Liver (tissue), 9 donors: ENCODE results near the gene GAS7. TPM values are rescaled to one million over a fixed set of nuclear protein-coding genes. Genes with fewer than 3 reads are reported as not detected.

Source experiments
- DNase-seq: peaks from one replicate; pipeline ENCODE4 v3.0.0-alpha.2; 2017; ENCODE audit warnings: low spot score
- H3K27ac ChIP-seq, 2 donors: one replicate each; pipeline ENCODE4 v1.7.0; 2013; ENCODE audit warnings: inconsistent platforms in 2 of 2, low read length in 2 of 2, control low read depth in 1 of 2, low read depth in 1 of 2, mild to moderate bottlenecking in 1 of 2
- H3K27me3 ChIP-seq, 4 donors: one replicate each; pipeline versions ENCODE4 v1.6.1 to v1.7.0; 2013; ENCODE audit warnings: low read length in 3 of 4, inconsistent platforms in 1 of 4, mild to moderate bottlenecking in 1 of 4, moderate library complexity in 1 of 4; ENCODE audit not compliant: control insufficient read depth in 4 of 4, insufficient read depth in 4 of 4
- H3K36me3 ChIP-seq, 4 donors: one replicate each; pipeline versions ENCODE4 v1.6.1 to v1.7.0; 2013; ENCODE audit warnings: low read length in 3 of 4, mild to moderate bottlenecking in 3 of 4, low read depth in 1 of 4, moderate library complexity in 1 of 4; ENCODE audit not compliant: control insufficient read depth in 4 of 4, insufficient read depth in 3 of 4
- H3K4me1 ChIP-seq, 4 donors: one replicate each; pipeline versions ENCODE4 v1.6.1 to v1.7.0; 2013; ENCODE audit warnings: low read length in 3 of 4, mild to moderate bottlenecking in 3 of 4, moderate library complexity in 1 of 4; ENCODE audit not compliant: control insufficient read depth in 4 of 4, insufficient read depth in 4 of 4
- H3K4me3 ChIP-seq, 3 donors: one replicate each; pipeline versions ENCODE4 v1.6.1 to v1.7.0; 2013; ENCODE audit warnings: low read length in 3 of 3, control low read depth in 1 of 3, low read depth in 1 of 3, mild to moderate bottlenecking in 1 of 3
- H3K9ac ChIP-seq, 2 donors: one replicate each; pipeline ENCODE4 v1.7.0; 2013; ENCODE audit warnings: low read length in 2 of 2, mild to moderate bottlenecking in 2 of 2, moderate library complexity in 2 of 2, control low read depth in 1 of 2, low read depth in 1 of 2
- H3K9me3 ChIP-seq, 4 donors: one replicate each; pipeline versions ENCODE4 v1.6.1 to v1.7.0; 2013; ENCODE audit warnings: low read length in 3 of 4; ENCODE audit not compliant: control insufficient read depth in 4 of 4
- EGR1 ChIP-seq, 2 donors: IDR thresholded peaks; 2 replicates each; pipeline ENCODE4 v1.6.1; 2016 to 2018; ENCODE audit warnings: antibody characterized with exemption in 2 of 2, low read depth in 2 of 2
- FOXA1 ChIP-seq: IDR thresholded peaks from 2 replicates; pipeline ENCODE4 v1.6.1; 2016; ENCODE audit warnings: antibody characterized with exemption
- FOXA2 ChIP-seq: IDR thresholded peaks from 2 replicates; pipeline ENCODE4 v1.6.1; 2016; ENCODE audit warnings: antibody characterized with exemption
- GABPA ChIP-seq, 2 donors: IDR thresholded peaks in 1 of 2; conservative IDR thresholded peaks in 1 of 2; 2 replicates each; pipeline ENCODE4 v1.6.1; 2016; ENCODE audit warnings: antibody characterized with exemption in 2 of 2, mild to moderate bottlenecking in 1 of 2, moderate library complexity in 1 of 2
- HNF4A ChIP-seq, 2 donors: conservative IDR thresholded peaks; 2 replicates each; pipeline ENCODE4 v1.6.1; 2016; ENCODE audit warnings: antibody characterized with exemption in 2 of 2, mild to moderate bottlenecking in 2 of 2
- HNF4G ChIP-seq: IDR thresholded peaks from 2 replicates; pipeline ENCODE4 v1.6.1; 2016; ENCODE audit warnings: antibody characterized with exemption
- JUND ChIP-seq, 2 donors: IDR thresholded peaks; 2 replicates each; pipeline ENCODE4 v1.6.1; 2016; ENCODE audit warnings: antibody characterized with exemption in 2 of 2
- NR2F2 ChIP-seq: IDR thresholded peaks from 2 replicates; pipeline ENCODE4 v1.6.1; 2016; ENCODE audit warnings: antibody characterized with exemption
- RAD21 ChIP-seq, 2 donors: IDR thresholded peaks; 2 replicates each; pipeline ENCODE4 v1.6.1; 2016; ENCODE audit warnings: antibody characterized with exemption in 2 of 2, mild to moderate bottlenecking in 2 of 2
- RXRA ChIP-seq, 2 donors: IDR thresholded peaks; 2 replicates each; pipeline ENCODE4 v1.6.1; 2017 to 2018; ENCODE audit warnings: antibody characterized with exemption in 2 of 2, mild to moderate bottlenecking in 1 of 2
- SP1 ChIP-seq: IDR thresholded peaks from 2 replicates; pipeline ENCODE4 v1.6.1; 2018; ENCODE audit warnings: antibody characterized with exemption, mild to moderate bottlenecking
- TAF1 ChIP-seq: conservative IDR thresholded peaks from 2 replicates; pipeline ENCODE4 v1.6.1; 2016; ENCODE audit warnings: antibody characterized with exemption, mild to moderate bottlenecking
- YY1 ChIP-seq: IDR thresholded peaks from 2 replicates; pipeline ENCODE4 v1.6.1; 2016; ENCODE audit warnings: antibody characterized with exemption, mild to moderate bottlenecking
- WGBS: extraction: QIAGEN DNeasy Blood & Tissue Kit; methylation state at CpG from one replicate; pipeline ENCODE4 v1.1.7; 2013; 5-methylcytosine and 5-hydroxymethylcytosine counted together
- polyA plus RNA-seq, 2 donors: library from polyadenylated mRNA; stranded (reverse) in 1 of 2; unstranded in 1 of 2; fragments of 200-250 nt in 1 of 2; fragments of >200 nt in 1 of 2; fragmentation: Nextera tagmentation in 1 of 2; extraction: Ambion mirVana in 1 of 2; gene quantifications; one replicate each; pipeline versions ENCODE4 v1.2.1 to v1.2.3, GENCODE V29; 2013 to 2015
- total RNA-seq, 2 donors: library from RNA; depleted of rRNA; stranded (reverse); fragments of >200 nt; gene quantifications; one replicate each; pipeline ENCODE4 v1.2.3, GENCODE V29; 2014
- TF ChIP-seq, protein P1 (sequence below): fragments of 150-350 bp; IDR thresholded peaks from 2 replicates; pipeline ENCODE4 v1.5.1; 2017; ENCODE audit warnings: improper control_type of control experiment, low read depth, low read length; ENCODE audit not compliant: missing input control
- TF ChIP-seq, protein P2 (sequence below): IDR thresholded peaks from 2 replicates; pipeline ENCODE4 v1.6.1; 2016; ENCODE audit warnings: antibody characterized with exemption
- TF ChIP-seq, protein P3 (sequence below): IDR thresholded peaks from 2 replicates; pipeline ENCODE4 v1.6.1; 2016; ENCODE audit warnings: antibody characterized with exemption
- TF ChIP-seq, protein P4 (sequence below): IDR thresholded peaks from 2 replicates; pipeline ENCODE4 v1.6.1; 2016; ENCODE audit warnings: antibody characterized with exemption, mild to moderate bottlenecking
- TF ChIP-seq, protein P5 (sequence below): IDR thresholded peaks from 2 replicates; pipeline ENCODE4 v1.6.1; 2016; ENCODE audit warnings: antibody characterized with exemption
- donor health status: healthy.
- donor health status: healthy.
- donor health status: healthy.
- donor health status: healthy.
- donor health status: healthy.

The GAS7 gene
- total and polyA plus RNA-seq, 4 donors, result 0.79 to 6.1 (median 2.5) TPM

DNA sequence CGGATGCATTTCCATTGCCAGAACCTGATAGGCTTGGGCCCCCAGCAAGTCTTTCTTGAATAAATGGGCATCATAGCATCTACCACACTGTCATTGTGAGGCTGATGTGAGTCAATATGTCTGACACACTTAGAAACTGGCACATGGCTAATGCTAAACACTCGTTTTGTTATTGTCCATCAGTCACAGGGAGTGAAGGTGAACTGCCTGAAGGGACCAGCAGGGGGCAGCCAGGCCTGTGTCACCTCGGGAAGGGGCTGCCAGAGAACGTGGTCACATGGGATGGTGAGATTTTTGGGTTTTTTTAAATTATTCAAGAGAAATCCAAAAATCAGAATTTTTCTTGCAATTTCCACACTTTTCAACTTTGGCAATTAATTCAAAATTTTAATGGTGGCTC lies 292.5 kb downstream of the GAS7 start:
- WGBS, result 16% methylated on average over 4 of the region's 4 CpGs
- DNase-seq, result no peak
- Histone ChIP-seq H3K27me3 (peaks cover 0 to 5% (median 3%) of the 10 kb centered on the region in 4 donors), H3K9ac (no peak overlapping the region), H3K27ac (no peak overlapping the region), H3K9me3 (no peaks in the 10 kb centered on the region), H3K4me1 (no peaks in the 10 kb centered on the region), H3K36me3 (no peaks in the 10 kb centered on the region), H3K4me3 (no peak overlapping the region)
- TF ChIP-seq RAD21 (IDR thresholded peaks at IDR 0.05), result peak in 1 of 2 donors; percentile 32
- TF ChIP-seq, protein P1, sequence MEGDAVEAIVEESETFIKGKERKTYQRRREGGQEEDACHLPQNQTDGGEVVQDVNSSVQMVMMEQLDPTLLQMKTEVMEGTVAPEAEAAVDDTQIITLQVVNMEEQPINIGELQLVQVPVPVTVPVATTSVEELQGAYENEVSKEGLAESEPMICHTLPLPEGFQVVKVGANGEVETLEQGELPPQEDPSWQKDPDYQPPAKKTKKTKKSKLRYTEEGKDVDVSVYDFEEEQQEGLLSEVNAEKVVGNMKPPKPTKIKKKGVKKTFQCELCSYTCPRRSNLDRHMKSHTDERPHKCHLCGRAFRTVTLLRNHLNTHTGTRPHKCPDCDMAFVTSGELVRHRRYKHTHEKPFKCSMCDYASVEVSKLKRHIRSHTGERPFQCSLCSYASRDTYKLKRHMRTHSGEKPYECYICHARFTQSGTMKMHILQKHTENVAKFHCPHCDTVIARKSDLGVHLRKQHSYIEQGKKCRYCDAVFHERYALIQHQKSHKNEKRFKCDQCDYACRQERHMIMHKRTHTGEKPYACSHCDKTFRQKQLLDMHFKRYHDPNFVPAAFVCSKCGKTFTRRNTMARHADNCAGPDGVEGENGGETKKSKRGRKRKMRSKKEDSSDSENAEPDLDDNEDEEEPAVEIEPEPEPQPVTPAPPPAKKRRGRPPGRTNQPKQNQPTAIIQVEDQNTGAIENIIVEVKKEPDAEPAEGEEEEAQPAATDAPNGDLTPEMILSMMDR, result peak; percentile 36
- TF ChIP-seq RXRA (IDR thresholded peaks at IDR 0.05), result no peak

DNA sequence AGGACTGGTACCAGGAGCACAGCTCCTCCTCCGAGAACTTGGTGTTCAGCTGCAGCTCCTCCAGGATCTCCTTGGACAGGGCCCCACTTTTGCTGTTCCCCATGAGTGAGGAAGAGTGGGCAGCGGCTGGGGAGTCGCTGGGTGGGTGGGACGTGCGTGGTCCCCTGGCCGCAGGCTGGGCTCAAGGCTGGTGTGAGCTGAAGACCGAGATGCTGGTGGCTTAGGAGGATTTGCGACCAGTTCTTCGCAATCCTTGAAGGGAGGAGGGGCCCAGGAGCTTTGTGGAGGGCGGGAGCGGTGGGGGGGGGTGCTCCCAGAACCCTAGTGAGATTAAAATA lies 293.4 kb downstream of the GAS7 start, which contains the start of gene RCVRN:
Gene RCVRN (minus strand): TSS at position 194 of the 338 bp plus-strand sequence. CDS start 91 bp downstream, at position 103.
- Histone ChIP-seq H3K9me3 (no peaks in the 10 kb centered on the region), H3K4me1 (no peaks in the 10 kb centered on the region), H3K27me3 (peaks cover 0 to 5% (median 3%) of the 10 kb centered on the region in 4 donors), H3K9ac (no peak within 1 kb of the TSS), H3K27ac (no peak within 1 kb of the TSS), H3K4me3 (no peak within 1 kb of the TSS), H3K36me3 (no peaks in the 10 kb centered on the region)
- no peak for DNase-seq
- 90% methylated on average over 11 of the region's 11 CpGs for WGBS
- TF ChIP-seq YY1, result no peak
- TF ChIP-seq EGR1 (IDR thresholded peaks at IDR 0.05; ENCODE audit: low read depth in 2 of 2), result no peak
- TF ChIP-seq, protein P2, sequence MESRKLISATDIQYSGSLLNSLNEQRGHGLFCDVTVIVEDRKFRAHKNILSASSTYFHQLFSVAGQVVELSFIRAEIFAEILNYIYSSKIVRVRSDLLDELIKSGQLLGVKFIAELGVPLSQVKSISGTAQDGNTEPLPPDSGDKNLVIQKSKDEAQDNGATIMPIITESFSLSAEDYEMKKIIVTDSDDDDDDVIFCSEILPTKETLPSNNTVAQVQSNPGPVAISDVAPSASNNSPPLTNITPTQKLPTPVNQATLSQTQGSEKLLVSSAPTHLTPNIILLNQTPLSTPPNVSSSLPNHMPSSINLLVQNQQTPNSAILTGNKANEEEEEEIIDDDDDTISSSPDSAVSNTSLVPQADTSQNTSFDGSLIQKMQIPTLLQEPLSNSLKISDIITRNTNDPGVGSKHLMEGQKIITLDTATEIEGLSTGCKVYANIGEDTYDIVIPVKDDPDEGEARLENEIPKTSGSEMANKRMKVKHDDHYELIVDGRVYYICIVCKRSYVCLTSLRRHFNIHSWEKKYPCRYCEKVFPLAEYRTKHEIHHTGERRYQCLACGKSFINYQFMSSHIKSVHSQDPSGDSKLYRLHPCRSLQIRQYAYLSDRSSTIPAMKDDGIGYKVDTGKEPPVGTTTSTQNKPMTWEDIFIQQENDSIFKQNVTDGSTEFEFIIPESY, result no peak
- TF ChIP-seq, protein P3, sequence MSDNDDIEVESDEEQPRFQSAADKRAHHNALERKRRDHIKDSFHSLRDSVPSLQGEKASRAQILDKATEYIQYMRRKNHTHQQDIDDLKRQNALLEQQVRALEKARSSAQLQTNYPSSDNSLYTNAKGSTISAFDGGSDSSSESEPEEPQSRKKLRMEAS, result no peak
- TF ChIP-seq HNF4G, result no peak
- no peak for TF ChIP-seq NR2F2
- TF ChIP-seq FOXA2, result no peak
- TF ChIP-seq RXRA (IDR thresholded peaks at IDR 0.05), result no peak
- TF ChIP-seq RAD21 (IDR thresholded peaks at IDR 0.05), result no peak
- no peak for TF ChIP-seq HNF4A (conservative IDR thresholded peaks at IDR 0.05)
- no peak for TF ChIP-seq TAF1
- TF ChIP-seq SP1, result no peak
- TF ChIP-seq JUND (IDR thresholded peaks at IDR 0.05), result no peak
- TF ChIP-seq GABPA (IDR thresholded peaks at IDR 0.05 in 1 of 2, conservative IDR thresholded peaks at IDR 0.05 in 1 of 2), result no peak
- TF ChIP-seq, protein P4, sequence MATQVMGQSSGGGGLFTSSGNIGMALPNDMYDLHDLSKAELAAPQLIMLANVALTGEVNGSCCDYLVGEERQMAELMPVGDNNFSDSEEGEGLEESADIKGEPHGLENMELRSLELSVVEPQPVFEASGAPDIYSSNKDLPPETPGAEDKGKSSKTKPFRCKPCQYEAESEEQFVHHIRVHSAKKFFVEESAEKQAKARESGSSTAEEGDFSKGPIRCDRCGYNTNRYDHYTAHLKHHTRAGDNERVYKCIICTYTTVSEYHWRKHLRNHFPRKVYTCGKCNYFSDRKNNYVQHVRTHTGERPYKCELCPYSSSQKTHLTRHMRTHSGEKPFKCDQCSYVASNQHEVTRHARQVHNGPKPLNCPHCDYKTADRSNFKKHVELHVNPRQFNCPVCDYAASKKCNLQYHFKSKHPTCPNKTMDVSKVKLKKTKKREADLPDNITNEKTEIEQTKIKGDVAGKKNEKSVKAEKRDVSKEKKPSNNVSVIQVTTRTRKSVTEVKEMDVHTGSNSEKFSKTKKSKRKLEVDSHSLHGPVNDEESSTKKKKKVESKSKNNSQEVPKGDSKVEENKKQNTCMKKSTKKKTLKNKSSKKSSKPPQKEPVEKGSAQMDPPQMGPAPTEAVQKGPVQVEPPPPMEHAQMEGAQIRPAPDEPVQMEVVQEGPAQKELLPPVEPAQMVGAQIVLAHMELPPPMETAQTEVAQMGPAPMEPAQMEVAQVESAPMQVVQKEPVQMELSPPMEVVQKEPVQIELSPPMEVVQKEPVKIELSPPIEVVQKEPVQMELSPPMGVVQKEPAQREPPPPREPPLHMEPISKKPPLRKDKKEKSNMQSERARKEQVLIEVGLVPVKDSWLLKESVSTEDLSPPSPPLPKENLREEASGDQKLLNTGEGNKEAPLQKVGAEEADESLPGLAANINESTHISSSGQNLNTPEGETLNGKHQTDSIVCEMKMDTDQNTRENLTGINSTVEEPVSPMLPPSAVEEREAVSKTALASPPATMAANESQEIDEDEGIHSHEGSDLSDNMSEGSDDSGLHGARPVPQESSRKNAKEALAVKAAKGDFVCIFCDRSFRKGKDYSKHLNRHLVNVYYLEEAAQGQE, result no peak
- no peak for TF ChIP-seq FOXA1
- TF ChIP-seq, protein P5, sequence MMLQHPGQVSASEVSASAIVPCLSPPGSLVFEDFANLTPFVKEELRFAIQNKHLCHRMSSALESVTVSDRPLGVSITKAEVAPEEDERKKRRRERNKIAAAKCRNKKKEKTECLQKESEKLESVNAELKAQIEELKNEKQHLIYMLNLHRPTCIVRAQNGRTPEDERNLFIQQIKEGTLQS, result no peak
- TF ChIP-seq, protein P1, result no peak
